GM12878 (cell line): ENCODE data around the gene ZFP90. TPM values are rescaled to one million over a fixed set of nuclear protein-coding genes. Genes with fewer than 3 reads are reported as not detected.

Source experiments
- ATAC-seq: fragments of 200-7000 bp; cut with Tn5 transposase; 3 replicates; pipeline ENCODE4 v1.9.1; 2020; ENCODE audit warnings: mild to moderate bottlenecking, moderate library complexity
- BruUV-seq: library from RNA; stranded (reverse); fragments of 400-500 nt; replicated peaks from 2 replicates; lab custom pipeline; 2021; lab: Mats Ljungman, UMichigan
- CTCF ChIA-PET: fragments of 300-600 bp; sonication (Branson Sonifier 250); formaldehyde crosslinking; extraction: SDS; loops from one replicate; lab custom pipeline; 2021; ENCODE audit warnings: inconsistent platforms; lab: Yijun Ruan, JAX
- POLR2A ChIA-PET: fragments of 350-600 bp; formaldehyde crosslinking; extraction: SDS; loops from one replicate; lab custom pipeline; 2021; ENCODE audit warnings: inconsistent platforms; lab: Charles Lee
- RAD21 ChIA-PET: fragments of 300-600 bp; sonication (Branson Sonifier 250); formaldehyde crosslinking; loops from one replicate; lab custom pipeline; 2023; ENCODE audit warnings: antibody characterized with exemption; ENCODE audit not compliant: unreplicated experiment; lab: Charles Lee
- SMC1A ChIA-PET: fragments of 300-600 bp; sonication (Branson Sonifier 250); formaldehyde crosslinking; loops from one replicate; lab custom pipeline; 2023; ENCODE audit not compliant: unreplicated experiment, uncharacterized antibody; lab: Charles Lee
- DNase-seq: peaks from one replicate; pipeline ENCODE4 v3.0.0-alpha.2; 2011; ENCODE audit warnings: low read depth, low spot score
- FAIRE-seq: peaks from 3 replicates; lab custom pipeline; 2011; peaks lifted over from hg19 to GRCh38; lab: Jason Lieb, UNC
- H2AFZ ChIP-seq: 2 replicates; pipeline ENCODE4 v1.6.0; 2011; ENCODE audit warnings: low read depth, low read length, control low read depth; ENCODE audit not compliant: control insufficient read depth
- H3K27ac ChIP-seq: 2 replicates; pipeline ENCODE4 v1.5.1; 2011; ENCODE audit warnings: control low read depth; ENCODE audit not compliant: control insufficient read depth, insufficient read depth
- H3K27me3 ChIP-seq, 2 experiments: replicated peaks in 1 of 2; 2 replicates each; pipeline versions ENCODE4 v1.6.0 to v1.6.1; 2011; ENCODE audit warnings: low read length in 1 of 2; ENCODE audit not compliant: control insufficient read depth in 2 of 2, insufficient read depth in 2 of 2
- H3K36me3 ChIP-seq, 2 experiments: 2 replicates each; pipeline ENCODE4 v1.5.1; 2011; ENCODE audit warnings: low read length in 1 of 2; ENCODE audit not compliant: control insufficient read depth in 2 of 2, insufficient read depth in 2 of 2
- H3K4me1 ChIP-seq: 2 replicates; pipeline ENCODE4 v1.6.1; 2011; ENCODE audit warnings: mild to moderate bottlenecking, low read length, moderate library complexity, mixed read lengths; ENCODE audit not compliant: control insufficient read depth, insufficient read depth
- H3K4me2 ChIP-seq: 2 replicates; pipeline ENCODE4 v1.6.0; 2011; ENCODE audit warnings: control low read depth; ENCODE audit not compliant: control insufficient read depth, insufficient read depth
- H3K4me3 ChIP-seq: fragments of 200-600 bp; sonication (generic); 2 replicates; pipeline ENCODE4 v1.5.1; 2016
- H3K79me2 ChIP-seq: 2 replicates; pipeline ENCODE4 v1.6.0; 2011; ENCODE audit warnings: low read length; ENCODE audit not compliant: control insufficient read depth, insufficient read depth
- H3K9ac ChIP-seq: 2 replicates; pipeline ENCODE4 v1.8.0; 2011; ENCODE audit warnings: low read length, control low read depth, mixed read lengths; ENCODE audit not compliant: control insufficient read depth, insufficient read depth
- H3K9me3 ChIP-seq: replicated peaks from 3 replicates; pipeline ENCODE4 v1.5.1; 2011; ENCODE audit warnings: mild to moderate bottlenecking, low read length; ENCODE audit not compliant: control insufficient read depth, insufficient read depth
- H4K20me1 ChIP-seq: 2 replicates; pipeline ENCODE4 v1.6.0; 2011; ENCODE audit not compliant: control insufficient read depth, insufficient read depth
- ATF7 ChIP-seq: fragments of 450-650 bp; IDR thresholded peaks from 2 replicates; pipeline ENCODE4 v1.6.1; 2016; ENCODE audit warnings: low read depth, mild to moderate bottlenecking
- CREB1 ChIP-seq: IDR thresholded peaks from 2 replicates; pipeline ENCODE4 v1.6.1; 2012; ENCODE audit warnings: low read depth, mild to moderate bottlenecking, inconsistent platforms
- EGR1 ChIP-seq, 2 experiments: IDR thresholded peaks; 1 replicate in 1 of 2; 2 replicates in 1 of 2; pipeline ENCODE4 v1.6.1; 2011 to 2012; ENCODE audit warnings: low read depth in 2 of 2, low read length in 2 of 2, borderline replicate concordance in 1 of 2, mild to moderate bottlenecking in 1 of 2, moderate library complexity in 1 of 2
- ETV6 ChIP-seq, 2 experiments: fragments of 450-650 bp in 1 of 2; IDR thresholded peaks in 1 of 2; conservative IDR thresholded peaks in 1 of 2; 2 replicates each; pipeline ENCODE4 v1.6.1; 2014; ENCODE audit warnings: antibody characterized with exemption in 1 of 2, borderline replicate concordance in 1 of 2, low read depth in 1 of 2, mild to moderate bottlenecking in 1 of 2, moderate library complexity in 1 of 2
- FOS ChIP-seq: IDR thresholded peaks from 3 replicates; pipeline ENCODE4 v1.6.1; 2011; ENCODE audit warnings: borderline replicate concordance; ENCODE audit not compliant: insufficient read length; ENCODE audit errors: extremely low read depth
- FOXM1 ChIP-seq: IDR thresholded peaks from 2 replicates; pipeline ENCODE4 v1.6.1; 2012; ENCODE audit warnings: low read depth, mild to moderate bottlenecking, inconsistent platforms, low read length, moderate library complexity
- GABPA ChIP-seq: IDR thresholded peaks from 2 replicates; pipeline ENCODE4 v1.6.1; 2014; ENCODE audit warnings: antibody characterized with exemption, low read depth, mild to moderate bottlenecking, inconsistent platforms
- IKZF2 ChIP-seq, 2 experiments: fragments of 450-650 bp; IDR thresholded peaks; 2 replicates each; pipeline ENCODE4 v1.6.1; 2017; ENCODE audit warnings: mild to moderate bottlenecking in 2 of 2, moderate library complexity in 2 of 2
- LARP7 ChIP-seq: fragments of 450-650 bp; IDR thresholded peaks from 2 replicates; pipeline ENCODE4 v1.6.1; 2017; ENCODE audit warnings: mild to moderate bottlenecking
- MYC ChIP-seq: IDR thresholded peaks from 2 replicates; pipeline ENCODE4 v1.6.1; 2011; ENCODE audit warnings: mild to moderate bottlenecking, low read length, moderate library complexity, inconsistent platforms; ENCODE audit not compliant: insufficient read depth, insufficient replicate concordance, insufficient read length, severe bottlenecking
- RCOR1 ChIP-seq: conservative IDR thresholded peaks from 2 replicates; pipeline ENCODE4 v1.6.1; 2012; ENCODE audit warnings: low read depth, low read length, improper control_type of control experiment
- SP1 ChIP-seq: IDR thresholded peaks from one replicate; pipeline ENCODE4 v1.6.1; 2011; ENCODE audit warnings: low read depth, low read length
- STAT1 ChIP-seq: fragments of 450-650 bp; conservative IDR thresholded peaks from 2 replicates; pipeline ENCODE4 v1.6.1; 2014; ENCODE audit warnings: antibody characterized with exemption, mild to moderate bottlenecking
- TARDBP ChIP-seq: IDR thresholded peaks from 2 replicates; pipeline ENCODE4 v1.6.1; 2016; ENCODE audit warnings: borderline replicate concordance
- ZNF217 ChIP-seq: fragments of 450-650 bp; IDR thresholded peaks from 2 replicates; pipeline ENCODE4 v1.6.1; 2017; ENCODE audit warnings: antibody characterized with exemption, mild to moderate bottlenecking
- ZNF384 ChIP-seq: IDR thresholded peaks from 2 replicates; pipeline ENCODE4 v1.6.1; 2012; ENCODE audit warnings: low read depth, mild to moderate bottlenecking, low read length, improper control_type of control experiment, borderline replicate concordance
- WGBS: methylation state at CpG from one replicate; pipeline ENCODE4 v1.1.6; 2016; ENCODE audit warnings: low lambda C conversion rate; ENCODE audit not compliant: insufficient replicate concordance, insufficient coverage; ENCODE audit errors: missing lambda C conversion rate; 5-methylcytosine and 5-hydroxymethylcytosine counted together
- in situ Hi-C: fragments of 300-500 bp; cut with MboI; formaldehyde crosslinking; loops from 9 replicates; pipeline ENCODE4 v1.14.3; 2018; ENCODE audit warnings: mixed read lengths
- intact Hi-C: fragments of 100-400 bp; cut with micrococcal nuclease; formaldehyde crosslinking; loops from one replicate; pipeline ENCODE4 v1.14.2; 2022; ENCODE audit not compliant: unreplicated experiment
- polyA plus RNA-seq, 11 experiments: library from polyadenylated mRNA; depleted of rRNA in 4 of 11; unstranded in 6 of 11; stranded (reverse) in 5 of 11; fragments of >200 nt; fragmentation: Nextera tagmentation in 4 of 11; fragmentation: Illumina TruSeq in 1 of 11; extraction: Ambion mirVana in 4 of 11; extraction: Trizol in 1 of 11; gene quantifications; 1 replicate in 1 of 11; 2 replicates in 10 of 11; pipeline versions ENCODE4 v1.2.1 to v1.2.3, GENCODE V29; 2011 to 2016; ENCODE audit warnings: inconsistent platforms in 2 of 11, missing spikeins in 2 of 11, low read depth in 1 of 11
- total RNA-seq, 4 experiments: library from RNA; depleted of rRNA in 3 of 4; stranded (reverse); fragments of >200 nt in 3 of 4; fragmentation: Illumina TruSeq in 1 of 4; extraction: Trizol in 1 of 4; gene quantifications; 2 replicates each; pipeline versions ENCODE4 v1.2.1 to v1.2.3, GENCODE V29; 2013 to 2021
- TF ChIP-seq, protein P1 (sequence below): IDR thresholded peaks from 2 replicates; pipeline ENCODE4 v1.6.1; 2011; ENCODE audit warnings: borderline replicate concordance, low read depth, mild to moderate bottlenecking, moderate library complexity, low read length; ENCODE audit not compliant: insufficient read depth, poor library complexity, severe bottlenecking
- TF ChIP-seq, protein P2 (sequence below), 3 experiments: IDR thresholded peaks in 2 of 3; conservative IDR thresholded peaks in 1 of 3; 2 replicates each; pipeline ENCODE4 v1.5.1; 2011; ENCODE audit warnings: low read depth in 3 of 3, low read length in 3 of 3, mild to moderate bottlenecking in 3 of 3, control low read depth in 2 of 3, moderate library complexity in 2 of 3, inconsistent platforms in 1 of 3, mixed read lengths in 1 of 3; ENCODE audit not compliant: control insufficient read depth in 2 of 3, insufficient read depth in 1 of 3; ENCODE audit errors: extremely low read depth in 1 of 3

Gene ZFP90
- total and polyA plus RNA-seq, 10 of the 15 experiments (the other 5 are each of a cell fraction or from before 2014, with no cell fraction given), result 3.3 to 20.0 (median 15.4) TPM

DNA sequence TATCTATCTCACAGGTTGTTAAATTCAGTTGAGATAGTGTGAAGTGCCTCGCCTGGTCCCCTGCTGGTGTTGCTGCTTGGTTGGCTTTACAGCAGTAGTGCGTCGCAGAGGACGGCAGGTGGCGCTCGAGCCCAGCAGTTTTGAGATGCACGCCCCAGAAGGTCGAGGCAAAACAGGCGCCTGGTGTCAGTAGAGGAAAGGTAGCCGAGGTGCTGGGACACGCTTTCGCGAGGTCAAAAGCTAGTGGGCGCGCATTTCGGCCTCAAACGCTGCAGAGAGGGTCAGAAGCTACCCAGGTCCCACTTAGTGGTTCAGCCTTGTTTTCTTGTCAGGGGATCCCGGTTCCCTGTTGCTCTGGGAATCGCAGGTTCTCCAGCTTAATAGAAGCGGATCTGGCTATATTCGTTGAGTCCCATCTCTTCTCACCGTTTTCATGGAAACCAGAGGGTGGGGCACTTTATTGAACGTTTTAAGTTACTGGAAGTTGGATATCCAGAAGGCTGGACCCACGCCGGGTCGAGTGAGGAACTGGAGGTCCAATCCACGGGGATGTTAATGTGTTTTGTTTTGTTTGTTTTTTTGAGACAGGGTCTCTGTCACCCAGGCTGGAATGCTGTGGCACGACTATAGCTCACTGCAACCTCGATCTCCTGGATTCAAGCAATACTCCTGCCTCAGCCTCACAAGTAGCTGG lies 10.3 kb upstream of the ZFP90 start (continued):
- TF ChIP-seq TARDBP (no peak), RCOR1 (no peak), ZNF217 (no peak), MYC (no peak)

DNA sequence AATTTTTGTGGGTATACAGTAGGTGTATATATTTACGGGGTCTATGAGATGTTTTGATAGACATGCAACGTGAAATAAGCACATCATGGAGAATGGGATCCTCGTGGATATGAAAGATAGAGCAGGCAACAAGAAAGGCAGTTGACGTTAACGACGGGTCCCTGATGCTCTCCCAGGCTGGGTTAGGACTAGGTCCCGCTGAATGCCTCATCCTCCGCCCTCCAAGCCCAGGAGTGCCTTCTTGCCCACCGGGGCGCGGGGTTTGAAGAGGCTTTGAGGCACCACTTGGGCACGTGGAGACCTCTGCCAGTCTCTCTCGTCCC lies 9.5 kb upstream of the ZFP90 start:
- Histone ChIP-seq H3K27ac (no peak overlapping the region), H3K4me1 (peaks cover 7% of the 10 kb centered on the region), H2AFZ (peak overlapping the region; percentile 92), H3K4me3 (peak overlapping the region; percentile 70; the same call in 1 of the 2 replicates), H3K79me2 (no peaks in the 10 kb centered on the region), H3K4me2 (peak overlapping the region; percentile 82), H3K9ac (no peak overlapping the region), H4K20me1 (no peaks in the 10 kb centered on the region), H3K27me3 (no peaks in the 10 kb centered on the region), H3K9me3 (no peaks in the 10 kb centered on the region; the same call in 1 of the 3 replicates), H3K36me3 (no peaks in the 10 kb centered on the region)
- 37% methylated on average over 13 of the region's 13 CpGs for WGBS
- BruUV-seq, result no TSS peak
- ChIA-PET CTCF (interaction anchor here (0.5 to 4.7 kb wide), 29 partner anchors 8 to 1183 kb away, joined by 3 to 41 read pairs (median 4); no protein-coding TSS in a partner anchor), POLR2A (interaction anchor here (0.5 to 0.8 kb wide), 3 partner anchors 10 to 278 kb away, joined by 3 to 5 read pairs (median 4); partner anchors contain the start of gene ZFP90), SMC1A (interaction anchor here (0.6 to 2.4 kb wide), 10 partner anchors 8 to 594 kb away, joined by 3 to 24 read pairs (median 3); no protein-coding TSS in a partner anchor), RAD21 (interaction anchor here (0.7 to 2.1 kb wide), 14 partner anchors 9 to 758 kb away, joined by 3 to 8 read pairs (median 6); partner anchors contain the start of gene TANGO6)
- no peak for FAIRE-seq
- peak; percentile 64 for ATAC-seq
- in situ Hi-C loops, result loop anchor here (10.0 to 25.0 kb wide), 2 partner anchors 283 to 755 kb away; no protein-coding TSS in a partner anchor
- intact Hi-C loops, result loop anchor here (2.0 to 5.0 kb wide), 5 partner anchors 61 to 758 kb away; no protein-coding TSS in a partner anchor
- DNase-seq, result no peak
- no peak for TF ChIP-seq ATF7
- no peak for TF ChIP-seq FOS
- no peak for TF ChIP-seq GABPA
- no peak for TF ChIP-seq EGR1 (IDR thresholded peaks at IDR 0.05; ENCODE audit: borderline replicate concordance in 1 of 2, low read depth in 2 of 2, low read length in 2 of 2)
- TF ChIP-seq ETV6 (conservative IDR thresholded peaks at IDR 0.05 in 1 of 2, IDR thresholded peaks at IDR 0.05 in 1 of 2; ENCODE audit: borderline replicate concordance in 1 of 2, low read depth in 1 of 2), result no peak
- no peak for TF ChIP-seq SP1
- TF ChIP-seq, protein P1, sequence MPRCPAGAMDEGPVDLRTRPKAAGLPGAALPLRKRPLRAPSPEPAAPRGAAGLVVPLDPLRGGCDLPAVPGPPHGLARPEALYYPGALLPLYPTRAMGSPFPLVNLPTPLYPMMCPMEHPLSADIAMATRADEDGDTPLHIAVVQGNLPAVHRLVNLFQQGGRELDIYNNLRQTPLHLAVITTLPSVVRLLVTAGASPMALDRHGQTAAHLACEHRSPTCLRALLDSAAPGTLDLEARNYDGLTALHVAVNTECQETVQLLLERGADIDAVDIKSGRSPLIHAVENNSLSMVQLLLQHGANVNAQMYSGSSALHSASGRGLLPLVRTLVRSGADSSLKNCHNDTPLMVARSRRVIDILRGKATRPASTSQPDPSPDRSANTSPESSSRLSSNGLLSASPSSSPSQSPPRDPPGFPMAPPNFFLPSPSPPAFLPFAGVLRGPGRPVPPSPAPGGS, result no peak
- TF ChIP-seq FOXM1, result no peak
- TF ChIP-seq CREB1, result no peak
- TF ChIP-seq, protein P2, sequence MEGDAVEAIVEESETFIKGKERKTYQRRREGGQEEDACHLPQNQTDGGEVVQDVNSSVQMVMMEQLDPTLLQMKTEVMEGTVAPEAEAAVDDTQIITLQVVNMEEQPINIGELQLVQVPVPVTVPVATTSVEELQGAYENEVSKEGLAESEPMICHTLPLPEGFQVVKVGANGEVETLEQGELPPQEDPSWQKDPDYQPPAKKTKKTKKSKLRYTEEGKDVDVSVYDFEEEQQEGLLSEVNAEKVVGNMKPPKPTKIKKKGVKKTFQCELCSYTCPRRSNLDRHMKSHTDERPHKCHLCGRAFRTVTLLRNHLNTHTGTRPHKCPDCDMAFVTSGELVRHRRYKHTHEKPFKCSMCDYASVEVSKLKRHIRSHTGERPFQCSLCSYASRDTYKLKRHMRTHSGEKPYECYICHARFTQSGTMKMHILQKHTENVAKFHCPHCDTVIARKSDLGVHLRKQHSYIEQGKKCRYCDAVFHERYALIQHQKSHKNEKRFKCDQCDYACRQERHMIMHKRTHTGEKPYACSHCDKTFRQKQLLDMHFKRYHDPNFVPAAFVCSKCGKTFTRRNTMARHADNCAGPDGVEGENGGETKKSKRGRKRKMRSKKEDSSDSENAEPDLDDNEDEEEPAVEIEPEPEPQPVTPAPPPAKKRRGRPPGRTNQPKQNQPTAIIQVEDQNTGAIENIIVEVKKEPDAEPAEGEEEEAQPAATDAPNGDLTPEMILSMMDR (IDR thresholded peaks at IDR 0.05 in 2 of 3, conservative IDR thresholded peaks at IDR 0.05 in 1 of 3; ENCODE audit: control insufficient read depth in 2 of 3, extremely low read depth in 1 of 3, insufficient read depth in 1 of 3, low read depth in 3 of 3, low read length in 3 of 3), result no peak
- TF ChIP-seq LARP7, result no peak
- TF ChIP-seq ZNF384, result no peak
- TF ChIP-seq IKZF2 (IDR thresholded peaks at IDR 0.05), result no peak
- TF ChIP-seq STAT1, result no peak
